ENCODE results near the gene KLHL40.

The KLHL40 gene

DNA sequence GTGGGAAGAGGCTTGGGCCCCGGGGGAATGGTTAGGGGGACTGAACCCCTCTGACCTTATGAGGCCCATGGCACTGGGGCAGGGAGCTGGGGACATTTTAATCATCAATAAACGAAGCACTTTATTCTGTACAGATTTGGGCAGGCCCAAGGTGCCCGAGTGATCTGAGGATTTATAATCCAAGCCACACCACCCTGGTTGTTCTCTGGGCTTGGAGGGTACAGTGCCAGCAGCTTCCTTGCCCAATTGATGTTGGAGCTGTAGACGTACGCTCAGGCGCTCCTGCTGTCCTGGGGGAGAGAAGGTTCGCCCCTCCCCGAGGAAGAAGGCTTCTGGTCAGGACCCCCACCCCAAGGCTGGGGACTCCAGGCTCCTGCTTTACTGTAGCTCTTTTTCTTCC, 19.3 kb upstream of the KLHL40 start:
- Histone ChIP-seq H3K9ac (ENCODE audit: low read length) (no peak overlapping the region), H3K4me1 (ENCODE audit: control insufficient read depth, insufficient read depth, low read length) (peaks cover 19% of the 10 kb centered on the region), H3K4me3 (ENCODE audit: low read length) (no peak overlapping the region), H3K27me3 (replicated peaks; ENCODE audit: control insufficient read depth, insufficient read depth, low read length) (no peaks in the 10 kb centered on the region), H3K9me3 (ENCODE audit: control insufficient read depth, low read length) (peaks cover 6% of the 10 kb centered on the region), H3K36me3 (ENCODE audit: control insufficient read depth, insufficient read depth, low read length, severe bottlenecking) (peaks cover 25% of the 10 kb centered on the region)
- DNase-seq (ENCODE audit: low read depth) = no peak

- H3K36me3 ChIP-seq (ENCODE audit: control insufficient read depth, insufficient read depth, low read length, severe bottlenecking) = peaks cover 20% of the 10 kb centered on the region
- DNase-seq (ENCODE audit: low read depth) = no peak
- no peak overlapping the region for H3K9ac ChIP-seq (ENCODE audit: low read length)
- peaks cover 7% of the 10 kb centered on the region for H3K9me3 ChIP-seq (ENCODE audit: control insufficient read depth, low read length)
- peaks cover 19% of the 10 kb centered on the region for H3K4me1 ChIP-seq (ENCODE audit: control insufficient read depth, insufficient read depth, low read length)
- no peaks in the 10 kb centered on the region for H3K27me3 ChIP-seq (replicated peaks; ENCODE audit: control insufficient read depth, insufficient read depth, low read length)
- H3K4me3 ChIP-seq (ENCODE audit: low read length) = no peak overlapping the region
These were observed 18.7 kb upstream of the KLHL40 start for GRCh38 chr3:42666577-42666998.

GRCh38 chr3:42667096-42667522, 18.2 kb upstream of the KLHL40 start:
- H3K4me3 ChIP-seq (ENCODE audit: low read length) = no peak overlapping the region
- H3K4me1 ChIP-seq (ENCODE audit: control insufficient read depth, insufficient read depth, low read length) = peaks cover 19% of the 10 kb centered on the region
- DNase-seq (ENCODE audit: low read depth) = no peak
- H3K9me3 ChIP-seq (ENCODE audit: control insufficient read depth, low read length) = peaks cover 7% of the 10 kb centered on the region
- no peaks in the 10 kb centered on the region for H3K27me3 ChIP-seq (replicated peaks; ENCODE audit: control insufficient read depth, insufficient read depth, low read length)
- peaks cover 14% of the 10 kb centered on the region for H3K36me3 ChIP-seq (ENCODE audit: control insufficient read depth, insufficient read depth, low read length, severe bottlenecking)
- no peak overlapping the region for H3K9ac ChIP-seq (ENCODE audit: low read length)

DNA sequence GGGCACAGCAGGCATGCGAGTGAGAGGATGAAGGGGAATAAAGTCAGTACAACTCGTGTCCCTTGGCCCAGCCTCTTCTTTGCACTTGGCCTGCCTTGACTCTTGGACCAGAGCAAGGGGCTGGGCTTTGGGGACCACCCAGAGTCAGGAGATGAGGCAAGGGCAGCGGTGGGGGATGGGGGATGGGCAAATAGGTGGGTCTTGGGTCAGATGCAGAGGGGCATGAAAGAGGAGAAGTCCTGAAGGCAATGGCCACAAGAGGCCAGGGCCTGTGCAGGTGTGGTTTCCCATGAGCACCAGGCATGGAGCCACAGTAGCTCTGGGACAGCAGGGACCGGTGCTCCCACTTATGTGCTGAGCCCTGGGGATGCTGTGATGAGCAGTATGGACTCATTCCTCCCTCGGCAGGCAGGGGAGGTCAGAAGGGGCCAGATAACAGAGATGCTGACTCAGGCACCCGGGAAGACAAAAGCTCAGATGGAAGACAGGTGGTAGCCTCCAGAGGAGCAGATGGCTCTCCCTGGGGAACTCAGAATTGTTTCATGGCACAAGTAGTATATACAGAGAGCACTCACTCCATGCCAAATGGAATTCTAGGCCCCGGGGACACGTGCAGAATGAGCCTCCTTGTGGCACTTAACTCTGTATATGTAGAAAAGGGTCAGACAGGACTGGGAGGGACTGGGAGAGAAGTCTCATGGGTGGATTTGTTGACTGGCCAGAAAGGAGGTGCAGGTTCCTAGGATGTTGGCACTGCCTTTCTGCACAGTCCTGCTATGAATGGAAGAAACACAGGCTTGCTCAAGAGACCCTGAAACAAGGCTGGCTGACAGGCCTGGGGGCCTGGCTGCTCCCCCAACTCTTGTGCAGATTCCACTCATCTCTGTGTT, 17.6 kb upstream of the KLHL40 start:
- Histone ChIP-seq H3K4me3 (ENCODE audit: low read length) (no peak overlapping the region), H3K27me3 (replicated peaks; ENCODE audit: control insufficient read depth, insufficient read depth, low read length) (no peaks in the 10 kb centered on the region), H3K9me3 (ENCODE audit: control insufficient read depth, low read length) (peaks cover 7% of the 10 kb centered on the region), H3K36me3 (ENCODE audit: control insufficient read depth, insufficient read depth, low read length, severe bottlenecking) (peaks cover 8% of the 10 kb centered on the region), H3K9ac (ENCODE audit: low read length) (no peak overlapping the region), H3K4me1 (ENCODE audit: control insufficient read depth, insufficient read depth, low read length) (peaks cover 24% of the 10 kb centered on the region)
- no peak for DNase-seq (ENCODE audit: low read depth)

DNA sequence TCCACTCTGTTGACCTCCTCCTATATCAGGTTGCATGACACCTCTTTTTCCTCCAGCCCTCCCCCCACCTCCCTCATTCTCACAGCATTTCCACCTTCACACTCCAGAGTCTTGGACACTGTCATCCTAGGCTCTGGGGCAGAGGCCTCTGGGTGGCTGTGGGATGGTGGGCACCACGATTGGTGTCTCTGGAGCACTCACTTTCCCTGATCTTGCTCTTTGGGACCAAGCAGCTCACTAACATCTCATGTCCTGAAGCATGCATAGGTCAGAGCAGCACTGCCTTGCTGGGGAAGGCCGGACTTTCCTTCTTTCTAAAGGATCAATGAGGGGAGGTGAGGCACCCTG, 16.9 kb upstream of the KLHL40 start:
- Histone ChIP-seq H3K4me3 (ENCODE audit: low read length) (no peak overlapping the region), H3K9me3 (ENCODE audit: control insufficient read depth, low read length) (peaks cover 7% of the 10 kb centered on the region), H3K36me3 (ENCODE audit: control insufficient read depth, insufficient read depth, low read length, severe bottlenecking) (peaks cover 4% of the 10 kb centered on the region), H3K4me1 (ENCODE audit: control insufficient read depth, insufficient read depth, low read length) (peaks cover 28% of the 10 kb centered on the region), H3K9ac (ENCODE audit: low read length) (no peak overlapping the region), H3K27me3 (replicated peaks; ENCODE audit: control insufficient read depth, insufficient read depth, low read length) (no peaks in the 10 kb centered on the region)
- DNase-seq (ENCODE audit: low read depth) = no peak

- DNase-seq (ENCODE audit: low read depth) = no peak
These were observed 16.5 kb upstream of the KLHL40 start for GRCh38 chr3:42668793-42669217.

DNA sequence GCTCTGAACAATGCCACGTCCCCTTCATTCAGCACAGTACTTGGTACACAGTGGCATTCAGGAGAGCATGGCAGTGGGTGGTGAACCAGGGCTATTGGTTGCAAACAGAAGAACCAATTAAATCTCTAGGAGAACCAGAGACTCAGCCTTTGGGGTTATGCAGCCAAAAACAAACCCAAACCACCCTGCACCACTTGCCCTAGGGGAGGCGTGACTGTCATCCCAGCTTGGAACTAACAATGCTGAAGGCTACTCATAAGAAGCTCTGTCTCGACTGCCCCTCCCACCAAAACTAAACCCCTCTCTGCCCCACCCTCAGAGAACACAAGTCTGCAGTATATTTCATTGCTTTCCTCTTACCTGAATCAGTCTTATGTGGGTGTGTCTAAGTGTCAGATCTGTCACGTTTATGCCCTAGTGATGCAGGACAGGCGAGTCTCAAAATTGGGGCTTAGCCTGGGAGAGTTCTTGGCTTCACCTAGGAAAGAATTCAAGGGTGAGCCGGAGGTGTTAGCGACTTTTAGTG, 15.2 kb upstream of the KLHL40 start:
- no peak for DNase-seq (ENCODE audit: low read depth)
- H3K4me3 ChIP-seq (ENCODE audit: low read length) = no peak overlapping the region
- H3K36me3 ChIP-seq (ENCODE audit: control insufficient read depth, insufficient read depth, low read length, severe bottlenecking) = no peaks in the 10 kb centered on the region
- H3K9me3 ChIP-seq (ENCODE audit: control insufficient read depth, low read length) = peaks cover 7% of the 10 kb centered on the region
- H3K4me1 ChIP-seq (ENCODE audit: control insufficient read depth, insufficient read depth, low read length) = peaks cover 28% of the 10 kb centered on the region
- no peak overlapping the region for H3K9ac ChIP-seq (ENCODE audit: low read length)
- no peaks in the 10 kb centered on the region for H3K27me3 ChIP-seq (replicated peaks; ENCODE audit: control insufficient read depth, insufficient read depth, low read length)

More at GRCh38 chr3:42668793-42669217, 16.5 kb upstream of the KLHL40 start:
- H3K9me3 ChIP-seq (ENCODE audit: control insufficient read depth, low read length) = peaks cover 7% of the 10 kb centered on the region
- peaks cover 28% of the 10 kb centered on the region for H3K4me1 ChIP-seq (ENCODE audit: control insufficient read depth, insufficient read depth, low read length)
- peaks cover 1% of the 10 kb centered on the region for H3K36me3 ChIP-seq (ENCODE audit: control insufficient read depth, insufficient read depth, low read length, severe bottlenecking)
- H3K4me3 ChIP-seq (ENCODE audit: low read length) = no peak overlapping the region
- no peak overlapping the region for H3K9ac ChIP-seq (ENCODE audit: low read length)
- H3K27me3 ChIP-seq (replicated peaks; ENCODE audit: control insufficient read depth, insufficient read depth, low read length) = no peaks in the 10 kb centered on the region

DNA sequence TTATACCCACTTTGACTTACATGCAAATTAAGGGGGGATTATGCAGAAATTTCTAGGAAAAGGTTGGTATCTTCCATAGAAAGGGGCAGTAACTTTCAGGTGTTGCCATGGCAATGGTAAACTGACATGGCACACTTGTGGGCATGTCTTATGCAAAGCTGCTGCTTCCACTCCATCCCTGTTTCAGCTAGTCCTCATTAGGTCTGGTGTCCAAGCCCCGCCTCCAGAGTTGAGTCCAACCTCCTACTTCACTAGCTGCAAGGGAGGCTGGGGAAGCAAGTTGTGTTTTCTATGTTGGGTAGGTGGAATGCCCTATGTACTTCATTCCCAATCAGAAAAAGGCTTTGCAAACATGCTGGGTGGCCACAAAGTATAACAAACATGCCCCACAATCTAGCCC, 14.7 kb upstream of the KLHL40 start:
- DNase-seq (ENCODE audit: low read depth) = no peak

GRCh38 chr3:42672515-42672914, 12.8 kb upstream of the KLHL40 start:
- peaks cover 14% of the 10 kb centered on the region for H3K9me3 ChIP-seq (ENCODE audit: control insufficient read depth, low read length)
- no peak for DNase-seq (ENCODE audit: low read depth)
- H3K4me3 ChIP-seq (ENCODE audit: low read length) = no peak overlapping the region
- peaks cover 9% of the 10 kb centered on the region for H3K4me1 ChIP-seq (ENCODE audit: control insufficient read depth, insufficient read depth, low read length)
- no peaks in the 10 kb centered on the region for H3K27me3 ChIP-seq (replicated peaks; ENCODE audit: control insufficient read depth, insufficient read depth, low read length)
- no peak overlapping the region for H3K9ac ChIP-seq (ENCODE audit: low read length)
- no peaks in the 10 kb centered on the region for H3K36me3 ChIP-seq (ENCODE audit: control insufficient read depth, insufficient read depth, low read length, severe bottlenecking)

More for the DNA sequence above, 14.7 kb upstream of the KLHL40 start:
- H3K4me3 ChIP-seq (ENCODE audit: low read length) = no peak overlapping the region
- peaks cover 24% of the 10 kb centered on the region for H3K4me1 ChIP-seq (ENCODE audit: control insufficient read depth, insufficient read depth, low read length)
- no peaks in the 10 kb centered on the region for H3K27me3 ChIP-seq (replicated peaks; ENCODE audit: control insufficient read depth, insufficient read depth, low read length)
- H3K9ac ChIP-seq (ENCODE audit: low read length) = no peak overlapping the region
- no peaks in the 10 kb centered on the region for H3K36me3 ChIP-seq (ENCODE audit: control insufficient read depth, insufficient read depth, low read length, severe bottlenecking)
- H3K9me3 ChIP-seq (ENCODE audit: control insufficient read depth, low read length) = peaks cover 7% of the 10 kb centered on the region

GRCh38 chr3:42673082-42673481, 12.3 kb upstream of the KLHL40 start:
- Histone ChIP-seq H3K27me3 (replicated peaks; ENCODE audit: control insufficient read depth, insufficient read depth, low read length) (no peaks in the 10 kb centered on the region), H3K9me3 (ENCODE audit: control insufficient read depth, low read length) (peaks cover 14% of the 10 kb centered on the region), H3K36me3 (ENCODE audit: control insufficient read depth, insufficient read depth, low read length, severe bottlenecking) (no peaks in the 10 kb centered on the region), H3K4me1 (ENCODE audit: control insufficient read depth, insufficient read depth, low read length) (peaks cover 9% of the 10 kb centered on the region), H3K4me3 (ENCODE audit: low read length) (no peak overlapping the region), H3K9ac (ENCODE audit: low read length) (no peak overlapping the region)
- no peak for DNase-seq (ENCODE audit: low read depth)

DNA sequence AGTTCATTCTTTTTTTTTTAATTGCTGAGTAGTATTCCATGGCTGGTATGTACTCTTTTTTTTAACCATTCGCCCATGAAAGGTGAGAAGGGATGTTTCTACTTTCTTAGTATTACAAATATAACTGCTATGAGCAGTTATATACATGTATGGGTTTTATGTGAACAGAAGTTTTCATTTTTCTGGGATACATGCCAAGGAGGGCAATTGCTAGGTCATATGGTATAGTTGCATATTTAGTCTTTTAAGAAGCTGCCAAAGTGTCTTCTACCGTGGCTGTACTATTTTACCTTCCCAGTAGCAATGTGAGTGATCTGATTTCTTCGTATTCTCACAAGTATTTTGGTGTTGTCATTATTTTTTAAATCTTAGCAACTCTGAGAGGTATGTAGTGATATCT, 11.2 kb upstream of the KLHL40 start:
- no peak for DNase-seq (ENCODE audit: low read depth)
- H3K4me1 ChIP-seq (ENCODE audit: control insufficient read depth, insufficient read depth, low read length) = peaks cover 9% of the 10 kb centered on the region
- no peak overlapping the region for H3K9ac ChIP-seq (ENCODE audit: low read length)
- peaks cover 14% of the 10 kb centered on the region for H3K9me3 ChIP-seq (ENCODE audit: control insufficient read depth, low read length)
- no peaks in the 10 kb centered on the region for H3K27me3 ChIP-seq (replicated peaks; ENCODE audit: control insufficient read depth, insufficient read depth, low read length)
- H3K36me3 ChIP-seq (ENCODE audit: control insufficient read depth, insufficient read depth, low read length, severe bottlenecking) = no peaks in the 10 kb centered on the region
- no peak overlapping the region for H3K4me3 ChIP-seq (ENCODE audit: low read length)

Measured in adipocyte (in vitro differentiated cells).